Smooth muscle cell (in vitro differentiated cells): Measurements from ENCODE around the gene CCDC88B. TPM values are rescaled to one million over a fixed set of nuclear protein-coding genes. Genes with fewer than 3 reads are reported as not detected.
A peak's percentile ranks its signal among the peaks of the same experiment; 100 is the strongest.

Source experiments
- DNase-seq: peaks from one replicate; lab custom pipeline; 2025; ENCODE audit not compliant: unreplicated experiment; lab: John Stamatoyannopoulos, UW
- H2AFZ ChIP-seq: fragments of 200-600 bp; sonication (generic); 2 replicates; pipeline ENCODE4 v1.6.0; 2016; ENCODE audit warnings: antibody characterized with exemption, low read depth, mild to moderate bottlenecking
- H3F3A ChIP-seq: fragments of 200-600 bp; sonication (generic); 2 replicates; pipeline ENCODE4 v1.6.0; 2017; ENCODE audit warnings: antibody characterized with exemption, low read depth
- H3K27ac ChIP-seq: fragments of 200-600 bp; sonication (generic); 2 replicates; pipeline ENCODE4 v1.5.1; 2016; ENCODE audit warnings: low read depth, mild to moderate bottlenecking
- H3K27me3 ChIP-seq: fragments of 200-600 bp; sonication (generic); 2 replicates; pipeline ENCODE4 v1.6.1; 2016; ENCODE audit warnings: low read depth, mild to moderate bottlenecking
- H3K36me3 ChIP-seq: fragments of 200-600 bp; sonication (generic); 2 replicates; pipeline ENCODE4 v1.5.1; 2016; ENCODE audit warnings: low read depth
- H3K4me1 ChIP-seq: fragments of 200-600 bp; sonication (generic); 2 replicates; pipeline ENCODE4 v1.5.1; 2016; ENCODE audit warnings: low read depth
- H3K4me2 ChIP-seq: fragments of 200-600 bp; sonication (generic); 2 replicates; pipeline ENCODE4 v1.6.0; 2016; ENCODE audit warnings: mild to moderate bottlenecking
- H3K4me3 ChIP-seq: fragments of 200-600 bp; sonication (generic); 2 replicates; pipeline ENCODE4 v1.5.1; 2016; ENCODE audit warnings: mild to moderate bottlenecking
- H3K79me2 ChIP-seq: fragments of 200-600 bp; sonication (generic); 2 replicates; pipeline ENCODE4 v1.6.0; 2016; ENCODE audit warnings: low read depth, mild to moderate bottlenecking
- H3K9ac ChIP-seq: fragments of 200-600 bp; sonication (generic); 2 replicates; pipeline ENCODE4 v1.6.0; 2016; ENCODE audit warnings: low read depth
- H3K9me3 ChIP-seq: fragments of 200-600 bp; sonication (generic); replicated peaks from 2 replicates; pipeline ENCODE4 v1.5.1; 2016; ENCODE audit warnings: low read depth
- H4K20me1 ChIP-seq: fragments of 200-600 bp; sonication (generic); 2 replicates; pipeline ENCODE4 v1.6.0; 2016; ENCODE audit warnings: low read depth
- CTCF ChIP-seq: fragments of 200-600 bp; sonication (generic); IDR thresholded peaks from 2 replicates; pipeline ENCODE4 v1.5.1; 2017; ENCODE audit warnings: borderline replicate concordance, mild to moderate bottlenecking, antibody characterized with exemption; ENCODE audit not compliant: insufficient read depth, poor library complexity, severe bottlenecking
- WGBS: methylation state at CpG from one replicate; pipeline ENCODE4 v1.1.7; 2016; ENCODE audit warnings: low lambda C conversion rate; 5-methylcytosine and 5-hydroxymethylcytosine counted together
- polyA plus RNA-seq: library from polyadenylated mRNA; unstranded; fragments of >200 nt; fragmentation: Nextera tagmentation; extraction: Ambion mirVana; gene quantifications from 2 replicates; pipeline ENCODE4 v1.2.1, GENCODE V29; 2016
- total RNA-seq: library from RNA; depleted of rRNA; stranded (reverse); fragments of >200 nt; gene quantifications from 2 replicates; pipeline ENCODE4 v1.2.3, GENCODE V29; 2014

The CCDC88B gene, protein sequence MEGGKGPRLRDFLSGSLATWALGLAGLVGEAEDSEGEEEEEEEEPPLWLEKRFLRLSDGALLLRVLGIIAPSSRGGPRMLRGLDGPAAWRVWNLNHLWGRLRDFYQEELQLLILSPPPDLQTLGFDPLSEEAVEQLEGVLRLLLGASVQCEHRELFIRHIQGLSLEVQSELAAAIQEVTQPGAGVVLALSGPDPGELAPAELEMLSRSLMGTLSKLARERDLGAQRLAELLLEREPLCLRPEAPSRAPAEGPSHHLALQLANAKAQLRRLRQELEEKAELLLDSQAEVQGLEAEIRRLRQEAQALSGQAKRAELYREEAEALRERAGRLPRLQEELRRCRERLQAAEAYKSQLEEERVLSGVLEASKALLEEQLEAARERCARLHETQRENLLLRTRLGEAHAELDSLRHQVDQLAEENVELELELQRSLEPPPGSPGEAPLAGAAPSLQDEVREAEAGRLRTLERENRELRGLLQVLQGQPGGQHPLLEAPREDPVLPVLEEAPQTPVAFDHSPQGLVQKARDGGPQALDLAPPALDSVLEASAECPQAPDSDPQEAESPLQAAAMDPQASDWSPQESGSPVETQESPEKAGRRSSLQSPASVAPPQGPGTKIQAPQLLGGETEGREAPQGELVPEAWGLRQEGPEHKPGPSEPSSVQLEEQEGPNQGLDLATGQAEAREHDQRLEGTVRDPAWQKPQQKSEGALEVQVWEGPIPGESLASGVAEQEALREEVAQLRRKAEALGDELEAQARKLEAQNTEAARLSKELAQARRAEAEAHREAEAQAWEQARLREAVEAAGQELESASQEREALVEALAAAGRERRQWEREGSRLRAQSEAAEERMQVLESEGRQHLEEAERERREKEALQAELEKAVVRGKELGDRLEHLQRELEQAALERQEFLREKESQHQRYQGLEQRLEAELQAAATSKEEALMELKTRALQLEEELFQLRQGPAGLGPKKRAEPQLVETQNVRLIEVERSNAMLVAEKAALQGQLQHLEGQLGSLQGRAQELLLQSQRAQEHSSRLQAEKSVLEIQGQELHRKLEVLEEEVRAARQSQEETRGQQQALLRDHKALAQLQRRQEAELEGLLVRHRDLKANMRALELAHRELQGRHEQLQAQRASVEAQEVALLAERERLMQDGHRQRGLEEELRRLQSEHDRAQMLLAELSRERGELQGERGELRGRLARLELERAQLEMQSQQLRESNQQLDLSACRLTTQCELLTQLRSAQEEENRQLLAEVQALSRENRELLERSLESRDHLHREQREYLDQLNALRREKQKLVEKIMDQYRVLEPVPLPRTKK (N-terminal part only)
- total RNA-seq = 0.22 and 2.2 TPM in 2 replicates
- polyA plus RNA-seq = 2.2 and 3.4 TPM in 2 replicates

- Histone ChIP-seq H3K4me1 (peaks cover 7% of the 10 kb centered on the region), H3K27me3 (no peaks in the 10 kb centered on the region), H3K9ac (no peak within 1 kb of the TSS), H3K9me3 (no peaks in the 10 kb centered on the region), H3K79me2 (no peaks in the 10 kb centered on the region), H2AFZ (no peak within 1 kb of the TSS), H3K4me3 (no peak within 1 kb of the TSS), H3K36me3 (no peaks in the 10 kb centered on the region), H3F3A (no peaks in the 10 kb centered on the region), H4K20me1 (no peaks in the 10 kb centered on the region), H3K4me2 (no peak within 1 kb of the TSS), H3K27ac (no peak within 1 kb of the TSS)
- TF ChIP-seq CTCF = no peak
- WGBS = 97% methylated on average over 14 of the region's 16 CpGs
- no peak for DNase-seq
These were observed at the start of gene CCDC88B for GRCh38 chr11:64339754-64340408. TSS of gene CCDC88B (plus strand) at chr11:64340204. CDS start at chr11:64340267, 63 bp downstream.

DNA sequence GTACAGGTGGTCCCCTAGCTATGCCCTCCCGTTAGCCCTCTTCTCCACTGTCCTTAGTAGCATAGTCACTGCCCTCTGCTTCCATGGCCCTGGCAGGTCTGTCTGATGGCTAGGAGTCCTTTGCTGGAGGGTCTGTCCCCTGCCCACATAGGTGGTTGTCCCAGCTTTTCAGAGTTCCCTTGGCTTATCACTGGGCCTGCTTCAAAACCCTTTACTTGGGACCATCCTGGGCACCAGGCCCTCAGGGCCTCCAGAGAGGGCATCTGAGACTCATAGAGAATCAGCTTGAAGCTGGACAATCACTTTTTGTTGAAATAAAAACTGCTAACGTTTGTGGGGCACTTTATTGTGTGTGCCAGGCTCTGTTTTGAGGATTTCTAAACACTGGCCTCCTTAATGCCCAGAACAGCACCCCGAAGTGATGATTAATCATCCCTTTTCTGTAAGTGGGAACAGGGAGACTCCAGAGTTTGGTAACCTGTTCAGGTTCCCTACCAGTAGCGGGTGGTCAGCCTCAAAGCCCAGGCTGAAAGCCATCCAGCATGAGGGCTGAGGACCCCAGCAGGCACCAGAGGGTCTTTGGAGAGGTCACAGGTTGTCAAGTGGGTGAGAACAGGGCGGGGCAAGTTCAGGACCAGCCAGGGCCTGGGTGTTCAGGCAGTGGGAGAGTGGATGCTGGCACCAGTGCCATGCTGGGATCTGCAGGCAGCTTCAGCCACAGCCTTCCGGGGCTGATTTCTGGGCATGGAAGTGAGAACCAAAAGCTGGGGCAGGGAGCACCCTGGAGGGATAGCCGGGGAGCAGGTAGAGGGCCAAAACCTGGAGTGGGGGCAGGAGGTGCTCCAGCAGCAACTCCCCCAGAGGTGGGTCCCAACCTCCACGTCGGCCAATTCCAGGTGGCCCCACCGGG is 49.4 kb upstream of the CCDC88B start:
- H3K27ac ChIP-seq = no peak overlapping the region
- no peak overlapping the region for H3K9ac ChIP-seq
- H3K4me3 ChIP-seq = no peak overlapping the region
- H3K4me2 ChIP-seq = no peak overlapping the region
- H3K27me3 ChIP-seq = peaks cover 59% of the 10 kb centered on the region
- WGBS = 57% methylated on average over 10 of the region's 10 CpGs
- no peaks in the 10 kb centered on the region for H3K36me3 ChIP-seq
- H2AFZ ChIP-seq = no peak overlapping the region
- peaks cover 9% of the 10 kb centered on the region for H3K4me1 ChIP-seq
- no peak for DNase-seq
- H3K9me3 ChIP-seq = no peaks in the 10 kb centered on the region
- H4K20me1 ChIP-seq = peaks cover 20% of the 10 kb centered on the region
- TF ChIP-seq CTCF = no peak
- no peaks in the 10 kb centered on the region for H3F3A ChIP-seq
- H3K79me2 ChIP-seq = no peaks in the 10 kb centered on the region

DNA sequence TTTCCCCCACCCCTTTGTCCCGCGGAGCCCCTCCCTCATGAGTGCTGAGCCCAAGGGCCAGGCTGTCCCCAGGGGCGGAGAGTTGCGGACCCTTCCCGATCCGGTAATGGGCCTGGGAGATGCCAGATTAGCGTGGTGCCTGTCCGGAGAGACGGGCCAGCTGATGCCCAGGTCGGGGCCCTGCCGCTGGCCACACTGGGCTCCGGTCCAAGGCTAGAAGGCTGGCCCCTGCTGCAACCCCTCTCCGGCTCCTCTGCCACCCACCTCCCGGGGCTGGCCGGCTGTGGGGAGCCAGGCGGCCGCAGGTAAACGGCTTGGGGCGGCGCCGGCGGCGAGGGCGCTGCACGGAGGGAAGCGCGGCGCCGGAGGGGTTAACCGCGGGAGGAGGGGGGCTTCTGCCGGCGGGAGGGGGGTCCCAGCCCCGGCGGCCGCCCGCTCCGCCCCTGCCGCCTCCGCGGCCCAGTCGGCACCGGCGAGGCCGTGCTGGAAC is 48.7 kb upstream of the CCDC88B start, which contains the start of gene KCNK4:
TSS of gene KCNK4 (plus strand) at position 41 of the 490 bp plus-strand sequence. CDS start 1,717 bp downstream, outside the sequence.
- H4K20me1 ChIP-seq = peaks cover 20% of the 10 kb centered on the region
- H3K4me2 ChIP-seq = peak within 1 kb of the TSS; percentile 88
- H3K27ac ChIP-seq = no peak within 1 kb of the TSS
- no peaks in the 10 kb centered on the region for H3K36me3 ChIP-seq
- H3K4me1 ChIP-seq = peaks cover 7% of the 10 kb centered on the region
- H3K9me3 ChIP-seq = no peaks in the 10 kb centered on the region
- DNase-seq = no peak
- no peak within 1 kb of the TSS for H2AFZ ChIP-seq
- no peaks in the 10 kb centered on the region for H3F3A ChIP-seq
- WGBS = 7% methylated on average over 23 of the region's 45 CpGs
- peak within 1 kb of the TSS; percentile 44 for H3K4me3 ChIP-seq
- no peaks in the 10 kb centered on the region for H3K79me2 ChIP-seq
- no peak for TF ChIP-seq CTCF
- no peak within 1 kb of the TSS for H3K9ac ChIP-seq
- H3K27me3 ChIP-seq = peaks cover 66% of the 10 kb centered on the region
